ENCODE measurements around the gene TPD52L1.

DNA sequence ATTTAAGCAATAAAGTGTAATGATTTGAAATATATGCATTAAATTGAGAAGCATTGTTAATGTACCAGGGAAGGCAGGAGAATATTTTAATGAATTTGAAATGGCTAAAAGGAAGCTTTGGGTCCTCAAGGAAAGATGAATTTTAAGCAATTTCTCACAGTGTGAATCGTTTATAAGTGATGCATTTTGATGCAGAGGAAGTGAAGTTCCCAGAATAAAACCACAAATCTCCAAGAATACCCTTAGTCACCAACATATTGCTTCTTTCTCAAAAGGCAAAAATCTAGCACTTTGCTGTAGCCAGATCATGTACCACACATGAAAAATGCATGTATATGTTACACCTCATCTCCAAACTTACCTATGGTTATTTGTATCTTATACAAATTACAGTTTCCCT lies 11.7 kb downstream of the TPD52L1 start:
- TF ChIP-seq POLR2A (IDR thresholded peaks at IDR 0.05) (no peak), CTCF (IDR thresholded peaks at IDR 0.05) (no peak)

Data from uterus (tissue), 2 donors.